Dermis blood vessel endothelial cell (primary cell): Measurements from ENCODE around the gene DMRTC2. TPM values are rescaled to one million over a fixed set of nuclear protein-coding genes. Genes with fewer than 3 reads are reported as not detected.

ENCODE experiments used
- DNase-seq: peaks from one replicate; pipeline ENCODE4 v3.0.0; 2010
- total RNA-seq: library from RNA; depleted of rRNA; stranded (reverse); fragments of >200 nt; gene quantifications from 2 replicates; pipeline ENCODE4 v1.2.3, GENCODE V29; 2014

The DMRTC2 gene
- total RNA-seq, 1 donor from 2014 or later: not detected

GRCh38 chr19:41847351-41848105 is 2.7 kb downstream of the DMRTC2 start:
- DNase-seq: no peak

- no peak for DNase-seq
These were observed 3.8 kb downstream of the DMRTC2 start for GRCh38 chr19:41848666-41849065.

- no peak for DNase-seq
These were observed 4.2 kb downstream of the DMRTC2 start for GRCh38 chr19:41849067-41849466.

GRCh38 chr19:41850381-41850780 is 5.5 kb downstream of the DMRTC2 start:
- no peak for DNase-seq

GRCh38 chr19:41851456-41851855 is 6.6 kb downstream of the DMRTC2 start:
- no peak for DNase-seq

GRCh38 chr19:41853344-41853743 is 8.5 kb downstream of the DMRTC2 start:
- DNase-seq: no peak

GRCh38 chr19:41853768-41854167 is 8.9 kb downstream of the DMRTC2 start:
- no peak for DNase-seq

GRCh38 chr19:41859213-41859617 is 14.4 kb downstream of the DMRTC2 start:
- no peak for DNase-seq

- peak; percentile 99 for DNase-seq
These were observed 15.0 kb downstream of the DMRTC2 start, which contains the start of gene RPS19 for GRCh38 chr19:41859618-41860418. RPS19 (plus strand) TSS chr19:41860255; CDS start chr19:41860775, 520 bp downstream.

GRCh38 chr19:41860419-41861115 is 15.7 kb downstream of the DMRTC2 start:
- DNase-seq: peak; percentile 39

GRCh38 chr19:41861116-41861768 is 16.4 kb downstream of the DMRTC2 start:
- no peak for DNase-seq

GRCh38 chr19:41861846-41862245 is 17.0 kb downstream of the DMRTC2 start:
- DNase-seq: no peak

GRCh38 chr19:41862445-41862986 is 17.7 kb downstream of the DMRTC2 start:
- DNase-seq: no peak

- no peak for DNase-seq
These were observed 18.5 kb downstream of the DMRTC2 start for GRCh38 chr19:41863209-41863931.

GRCh38 chr19:41864374-41864773 is 19.5 kb downstream of the DMRTC2 start:
- DNase-seq: no peak

GRCh38 chr19:41866284-41866683 is 21.4 kb downstream of the DMRTC2 start:
- no peak for DNase-seq

- DNase-seq: no peak
These were observed 23.5 kb downstream of the DMRTC2 start for GRCh38 chr19:41868120-41868988.

- DNase-seq: no peak
These were observed 24.1 kb downstream of the DMRTC2 start for GRCh38 chr19:41868989-41869300.

- no peak for DNase-seq
These were observed 24.6 kb downstream of the DMRTC2 start for GRCh38 chr19:41869374-41869955.

GRCh38 chr19:41870401-41870873 is 25.6 kb downstream of the DMRTC2 start:
- no peak for DNase-seq
